KG1 (cell line): ENCODE results near the gene C3orf38.
"Not testable (repeated sequence)": the region's sequence is repeated elsewhere in the genome, so short reads cannot be mapped to it uniquely, and the experiment has no call there.

Source experiments
- DNase-seq: peaks from one replicate; lab custom pipeline; 2025; lab: John Stamatoyannopoulos, UW

Gene C3orf38

DNA sequence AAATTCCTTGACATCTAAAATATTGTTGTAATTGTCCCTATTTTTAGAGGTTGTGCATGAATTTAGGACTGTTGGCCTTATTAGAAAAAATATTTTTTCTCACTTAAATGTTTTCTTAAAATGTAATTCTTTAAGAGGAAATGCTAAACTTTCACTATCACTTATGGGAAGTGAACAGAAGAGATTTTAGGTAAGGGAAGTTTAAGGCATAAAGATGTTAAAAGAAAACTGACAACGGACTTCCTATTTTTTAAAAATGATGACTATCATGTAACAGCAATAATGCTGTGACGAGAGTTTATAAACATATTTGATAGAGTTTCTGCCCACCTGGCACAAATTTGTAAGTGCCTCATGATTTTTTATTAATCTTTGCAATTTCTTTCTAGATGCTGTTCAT, 3.1 kb downstream of the C3orf38 start:
- no peak for DNase-seq

DNA sequence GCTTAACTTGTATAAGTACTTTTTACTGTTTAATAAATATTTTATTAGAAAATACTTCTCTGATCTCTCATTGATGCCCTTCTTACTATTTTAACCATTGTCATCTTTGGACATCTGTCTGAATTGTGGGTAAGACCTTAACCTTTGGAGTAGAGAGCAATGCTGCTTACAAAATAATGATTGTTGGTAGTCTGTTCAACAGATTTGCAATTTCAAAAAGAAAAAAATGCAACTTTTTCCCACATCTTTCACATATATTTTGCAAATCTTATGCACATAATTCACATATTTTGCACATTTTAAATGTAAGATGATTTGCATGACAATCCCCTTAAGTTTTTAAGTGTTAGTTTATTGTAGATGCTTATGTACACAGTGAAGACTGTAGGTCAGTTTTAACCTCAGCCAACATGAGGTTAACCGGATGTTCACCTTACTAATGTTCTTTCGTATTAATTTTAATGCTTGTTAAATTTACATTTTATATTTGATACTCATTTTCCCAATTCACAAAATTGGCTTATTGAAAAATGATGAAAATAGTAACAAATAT, 16.7 kb downstream of the C3orf38 start:
- no peak for DNase-seq

DNA sequence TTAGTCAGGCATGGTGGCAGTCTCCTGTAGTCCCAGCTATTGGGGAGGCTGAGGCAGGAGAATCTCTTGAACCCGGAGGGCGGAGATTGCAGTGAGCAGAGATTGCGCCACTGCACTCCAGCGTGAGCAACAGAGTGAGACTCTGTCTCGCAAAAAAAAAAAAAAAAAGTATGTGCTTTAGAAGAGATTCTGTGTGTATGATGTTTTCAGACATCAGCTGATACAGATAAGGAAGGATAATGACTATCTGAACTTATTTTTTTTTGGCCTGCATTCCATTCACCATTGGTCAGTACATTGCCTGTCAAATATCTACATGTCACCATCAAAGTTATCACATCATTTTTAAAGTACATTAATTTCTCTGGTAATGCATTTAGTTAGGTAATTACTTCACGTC, 17.4 kb downstream of the C3orf38 start:
- DNase-seq: no peak

DNA sequence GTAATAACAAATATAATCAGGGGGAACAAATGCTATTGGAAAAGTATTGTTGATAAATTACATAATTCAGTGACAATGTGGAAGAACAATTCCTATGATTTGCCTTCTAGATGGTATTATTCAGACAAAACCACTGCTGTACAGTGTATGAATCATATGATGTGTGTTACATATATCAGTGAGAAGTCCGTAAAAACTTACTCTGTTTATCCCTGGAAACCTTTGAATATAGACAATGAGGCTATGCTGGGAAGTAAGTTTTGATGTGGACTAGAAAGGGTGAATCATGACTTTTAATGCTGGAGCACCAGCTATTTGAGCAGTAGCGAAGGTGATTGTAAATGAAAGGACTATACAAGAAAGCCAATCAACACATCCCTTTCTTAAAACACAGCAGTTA, 17.9 kb downstream of the C3orf38 start:
- no peak for DNase-seq

DNA sequence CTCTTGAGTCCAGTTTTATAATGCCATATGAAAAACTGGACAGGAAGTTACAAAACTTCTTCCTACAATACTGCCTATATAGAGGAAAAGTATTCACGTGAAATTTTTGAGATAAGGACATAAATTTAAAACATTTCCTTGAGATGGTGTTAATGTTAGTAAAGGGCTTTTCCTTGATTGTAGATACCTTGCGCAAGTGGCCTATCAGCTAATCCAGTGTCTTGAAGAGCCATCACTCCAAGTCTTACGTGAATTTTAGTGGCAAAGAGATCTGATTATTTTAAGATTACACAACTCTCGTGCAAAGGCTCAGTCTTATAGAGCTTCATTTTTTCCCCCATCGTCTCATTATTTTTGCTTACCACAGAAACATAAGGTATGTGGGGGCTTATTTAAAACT, 18.4 kb downstream of the C3orf38 start:
- no peak for DNase-seq

DNA sequence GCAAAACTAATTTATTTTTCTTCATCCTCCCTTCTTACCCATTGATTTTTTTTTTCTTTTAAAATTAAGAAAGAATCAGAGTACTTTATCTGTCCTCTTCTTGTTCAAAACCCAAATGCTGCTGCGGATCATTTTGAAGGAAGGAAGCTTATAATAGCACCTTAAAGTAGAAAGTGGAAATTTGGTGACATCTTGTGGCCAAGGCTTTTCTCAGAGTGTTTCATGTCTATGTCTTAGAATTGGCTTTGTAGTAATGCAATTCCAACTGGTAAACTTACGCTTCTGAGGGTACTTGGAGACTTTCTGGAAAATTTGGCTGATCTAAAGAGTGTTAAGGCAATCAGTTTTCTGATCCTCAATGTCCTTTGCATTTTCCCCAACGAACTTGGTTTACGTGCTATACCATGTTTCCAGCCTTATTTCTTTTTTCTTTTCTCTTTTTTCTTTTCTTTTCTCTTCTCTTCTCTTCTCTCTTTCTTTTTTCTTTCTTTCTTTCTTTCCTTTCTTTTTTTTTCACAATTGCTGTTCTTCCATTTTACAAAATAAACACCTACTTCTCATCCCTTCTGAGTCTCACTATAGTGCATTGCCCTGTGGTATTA, 30.7 kb downstream of the C3orf38 start:
- peak; percentile 58 for DNase-seq

DNA sequence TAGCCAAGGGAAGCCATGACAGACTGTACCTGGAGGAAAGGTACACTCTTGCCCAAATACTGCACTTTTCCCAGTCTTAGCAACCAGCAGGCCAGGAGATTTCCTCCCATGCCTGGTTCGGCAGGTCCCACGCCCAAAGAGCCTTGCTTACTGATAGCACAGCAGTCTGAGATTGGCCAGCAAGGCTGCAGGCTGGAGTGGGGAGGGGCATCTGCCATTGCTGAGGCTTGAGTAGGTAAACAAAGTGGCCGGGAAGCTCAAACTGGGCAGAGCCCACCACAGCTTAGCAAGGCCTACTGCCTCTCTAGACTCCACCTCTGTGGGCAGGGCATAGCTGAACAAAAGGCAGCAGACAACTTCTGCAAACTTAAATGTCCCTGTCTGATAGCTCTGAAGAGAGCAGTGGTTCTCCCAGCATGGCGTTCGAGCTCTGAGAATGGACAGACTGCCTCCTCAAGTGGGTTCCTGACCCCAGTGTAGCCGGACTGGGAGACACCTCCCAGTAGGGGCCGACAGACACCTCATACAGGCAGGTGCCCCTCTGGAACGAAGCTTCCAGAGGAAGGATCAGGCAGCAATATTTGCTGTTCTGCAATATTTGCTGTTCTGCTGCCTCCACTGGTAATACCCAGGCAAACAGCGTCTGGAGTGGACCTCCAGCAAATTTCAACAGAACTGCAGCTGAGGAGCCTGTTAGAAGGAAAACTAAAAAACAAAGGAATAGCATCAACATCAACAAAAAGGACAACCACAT, 32.6 kb downstream of the C3orf38 start:
- DNase-seq: not testable (repeated sequence)

DNA sequence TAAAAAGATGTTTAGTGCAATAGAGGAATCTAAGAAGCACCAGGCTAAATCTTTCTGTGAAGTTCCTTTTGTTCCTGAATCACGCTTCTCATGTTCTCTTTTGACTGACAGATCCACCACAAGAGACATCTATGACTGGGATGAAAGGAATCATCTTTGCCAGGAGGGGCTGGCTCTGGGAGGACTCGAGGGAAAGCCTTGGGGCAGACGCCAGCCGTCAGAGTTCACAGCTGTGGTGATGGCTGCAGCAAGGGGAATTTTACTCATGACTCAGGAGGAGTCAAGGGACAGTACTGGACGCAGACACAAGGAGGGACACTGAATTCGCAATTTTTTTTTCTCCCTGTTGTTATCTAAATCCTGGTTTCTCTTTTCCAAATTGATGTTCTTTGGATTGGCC, 38.7 kb downstream of the C3orf38 start:
- no peak for DNase-seq

DNA sequence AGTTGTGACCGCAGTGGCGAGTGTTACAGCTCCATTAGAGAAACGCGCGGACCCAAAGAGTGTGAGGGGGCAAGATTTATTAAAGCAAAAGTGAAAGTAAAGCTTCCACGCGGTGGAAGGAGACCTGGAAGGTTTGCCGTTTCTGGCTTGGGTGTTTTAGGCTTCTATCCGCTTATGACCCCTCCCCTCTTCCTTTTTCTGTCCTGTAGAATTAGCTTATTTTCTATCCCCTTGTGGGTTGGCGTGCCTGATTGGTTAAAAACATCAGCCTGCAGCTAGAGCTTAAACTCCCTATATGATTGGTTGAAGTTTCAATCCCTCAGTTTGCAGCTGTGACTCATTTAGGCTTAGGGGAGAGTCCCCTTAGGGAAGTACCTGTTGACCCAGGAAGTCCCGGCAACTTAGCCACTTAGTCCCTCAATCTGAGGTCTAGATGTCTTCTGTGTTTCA, 39.6 kb downstream of the C3orf38 start:
- DNase-seq: no peak

DNA sequence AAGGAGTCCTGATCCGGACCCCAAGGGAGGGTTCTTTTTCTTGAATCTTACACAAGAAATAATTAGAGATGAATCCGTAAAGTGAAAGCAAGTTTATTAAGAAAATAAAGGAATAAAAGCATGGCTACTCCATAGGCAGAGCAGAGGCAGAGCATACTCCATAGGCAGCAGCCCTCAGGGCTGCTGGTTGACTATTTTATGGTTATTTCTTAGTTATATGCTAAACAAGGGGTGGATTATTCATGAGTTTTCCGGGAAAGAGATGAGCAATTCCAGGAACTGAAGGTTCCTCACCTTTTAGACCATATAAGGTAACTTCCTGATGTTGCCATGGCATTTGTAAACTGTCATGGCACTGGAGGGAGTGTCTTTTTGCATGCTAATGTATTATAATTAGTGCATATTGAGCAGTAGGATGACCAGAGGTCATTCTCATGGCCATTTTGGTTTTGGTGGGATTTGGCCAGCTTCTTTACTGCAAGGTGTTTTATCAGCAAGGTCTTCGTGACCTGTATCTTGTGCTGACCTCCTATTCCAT, 42.2 kb downstream of the C3orf38 start:
- no peak for DNase-seq

DNA sequence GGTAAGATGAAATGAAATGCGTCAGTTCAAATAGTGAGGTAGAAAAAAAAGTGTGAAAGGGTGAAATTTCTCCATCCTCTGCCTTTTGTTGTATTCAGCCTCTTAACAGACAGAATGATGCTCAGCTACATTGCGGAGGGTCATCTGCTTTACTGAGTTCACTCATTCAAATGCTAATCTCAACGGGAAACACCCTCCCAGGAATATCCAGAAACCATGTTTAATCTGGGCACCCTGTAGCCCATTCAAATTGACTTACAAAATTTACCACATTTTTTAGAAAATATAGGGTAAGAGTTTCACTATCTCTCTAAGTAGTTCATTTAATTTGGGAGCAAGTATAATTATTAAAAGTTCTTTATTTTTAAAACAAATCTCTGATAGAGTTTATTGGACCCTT, 42.9 kb downstream of the C3orf38 start:
- no peak for DNase-seq

DNA sequence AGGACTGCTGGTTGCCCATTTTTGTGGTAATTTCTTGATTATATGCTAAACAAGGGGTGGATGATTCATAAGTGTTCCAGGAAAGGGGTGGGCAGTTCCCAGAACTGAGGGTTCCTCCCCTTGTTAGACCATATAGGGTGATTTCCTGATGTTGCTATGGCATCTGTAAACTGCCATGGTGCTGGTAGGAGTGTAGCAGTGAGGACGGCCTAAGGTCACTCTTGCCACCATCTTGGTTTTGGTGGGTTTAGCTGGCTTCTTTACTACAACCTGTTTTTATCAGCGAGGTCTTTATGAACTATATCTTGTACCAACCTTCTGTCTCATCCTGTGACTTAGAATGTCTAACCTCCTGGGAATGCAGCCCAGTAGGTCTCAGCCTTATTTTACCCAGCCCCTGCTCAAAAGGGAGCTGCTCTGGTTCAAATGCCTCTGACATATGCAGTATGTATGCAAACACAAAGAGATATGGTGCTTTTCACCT, 46.2 kb downstream of the C3orf38 start:
- DNase-seq: no peak

DNA sequence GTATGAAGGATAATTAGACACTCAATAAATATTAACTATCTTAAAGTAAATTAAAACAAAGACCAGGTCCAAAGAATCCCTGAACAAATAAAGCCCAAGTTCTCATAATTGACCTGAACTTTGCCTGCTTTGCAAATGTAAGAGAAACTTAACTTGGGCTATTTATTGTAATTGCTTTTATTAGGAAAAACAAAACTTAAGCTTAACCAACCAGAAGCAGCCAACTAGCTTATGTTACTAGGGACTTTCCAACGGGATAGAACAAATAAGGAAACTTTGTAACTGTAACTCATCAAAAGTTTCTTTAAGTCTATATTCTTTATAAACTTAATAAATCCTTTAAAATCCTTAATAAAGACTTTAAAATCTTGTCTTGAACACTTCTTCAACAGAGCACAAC, 48.4 kb downstream of the C3orf38 start:
- no peak for DNase-seq

DNA sequence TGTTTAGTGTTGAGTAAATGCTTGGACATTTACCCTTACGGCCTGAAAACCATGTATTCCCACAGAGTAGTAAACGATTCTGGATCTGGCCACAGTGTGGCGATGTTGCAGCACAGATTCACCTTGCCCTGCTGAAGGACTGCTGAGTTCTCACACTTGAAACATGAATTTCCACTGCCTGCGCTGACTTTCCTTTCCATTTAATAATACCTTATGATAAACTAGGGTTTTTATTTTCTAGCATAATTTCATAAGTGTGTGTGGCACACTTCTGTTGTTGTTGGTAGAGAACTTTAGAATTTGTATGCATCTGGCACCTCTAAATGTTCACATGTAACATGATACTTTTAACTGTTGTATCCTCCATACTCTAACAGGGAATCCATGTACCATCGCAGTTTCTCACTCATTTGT, 53.9 kb downstream of the C3orf38 start:
- DNase-seq: peak; percentile 16
